Measurements from ENCODE around the gene SOWAHA. TPM values are rescaled to one million over a fixed set of nuclear protein-coding genes. Genes with fewer than 3 reads are reported as not detected.

SOWAHA gene
- total RNA-seq, 1 donor from 2014 or later: 0.13 TPM

DNA sequence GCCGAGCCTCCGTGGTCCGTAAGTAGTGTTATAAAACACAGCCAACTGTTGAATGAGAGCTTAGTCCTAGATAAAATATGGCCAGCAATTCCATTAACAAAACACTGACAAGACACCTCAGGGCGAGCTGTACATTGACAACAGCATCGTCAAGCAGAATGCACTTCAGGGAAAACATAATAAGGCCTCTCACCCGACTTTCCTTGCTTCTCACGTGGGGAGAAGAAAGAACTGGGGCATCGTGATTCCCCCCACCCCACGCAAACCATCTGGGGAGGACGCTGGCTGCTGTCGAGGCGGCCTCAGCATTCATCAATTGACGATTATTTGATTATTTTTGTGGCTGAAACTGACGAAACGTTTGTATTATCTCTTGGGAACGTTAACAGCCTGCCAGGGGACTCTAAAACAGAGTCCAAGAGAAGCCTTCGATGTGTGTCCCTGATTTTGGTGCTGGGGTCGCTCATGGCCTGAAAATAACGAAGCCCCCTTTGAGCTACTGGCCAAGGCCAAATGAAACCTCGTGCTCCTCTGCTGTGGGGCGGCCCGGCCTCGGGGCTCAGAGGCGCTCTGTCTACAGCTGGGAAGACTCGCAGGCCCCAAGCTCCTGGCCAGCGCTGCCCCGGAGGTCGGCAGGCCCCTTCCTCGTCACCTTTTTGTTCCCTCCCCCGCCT is 52.7 kb downstream of the SOWAHA start:
- intact Hi-C loops (cut with DNase I): no loop called here
- DNase-seq: no peak
- peak; percentile 54 for ATAC-seq (ENCODE audit: poor library complexity)

Other genes starting within 250 kb of the SOWAHA start
- gene IL13, start 155.1 kb upstream of the SOWAHA start, total RNA-seq: not detected
- not detected for gene IL4, start 139.3 kb upstream of the SOWAHA start, total RNA-seq
- 9.1 TPM for gene KIF3A, start 75.8 kb upstream of the SOWAHA start, total RNA-seq
- gene CCNI2, start 65.9 kb upstream of the SOWAHA start, total RNA-seq: 0.08 TPM
- 26.3 TPM for gene SEPTIN8, start 36.1 kb upstream of the SOWAHA start, total RNA-seq
- gene SHROOM1, start 17.3 kb downstream of the SOWAHA start, total RNA-seq: 3.6 TPM
- 0.16 TPM for gene GDF9, start 53.2 kb downstream of the SOWAHA start, total RNA-seq
- 1,987 TPM for gene UQCRQ, start 53.3 kb downstream of the SOWAHA start, total RNA-seq
- gene LEAP2, start 60.4 kb downstream of the SOWAHA start, total RNA-seq: 1.0 TPM
- gene AFF4, start 150.3 kb downstream of the SOWAHA start, total RNA-seq: 26.8 TPM
- gene ZCCHC10, start 213.2 kb downstream of the SOWAHA start, total RNA-seq: 14.7 TPM
- 68.8 TPM for gene HSPA4, start 238.7 kb downstream of the SOWAHA start, total RNA-seq

Measured in Right ventricle myocardium superior (tissue), 1 donor.